K562 (cell line): ENCODE results near the gene NEDD9. TPM values are rescaled to one million over a fixed set of nuclear protein-coding genes. Genes with fewer than 3 reads are reported as not detected.
A peak's percentile ranks its signal among the peaks of the same experiment; 100 is the strongest.

Experiments
- CREM ChIP-seq: IDR thresholded peaks from 2 replicates; pipeline ENCODE4 v1.6.1; 2014; ENCODE audit warnings: antibody characterized with exemption, low read depth
- EP400 ChIP-seq: fragments of 450-650 bp; IDR thresholded peaks from 2 replicates; pipeline ENCODE4 v1.6.1; 2017; ENCODE audit warnings: antibody characterized with exemption, mild to moderate bottlenecking, moderate library complexity
- FUS ChIP-seq: fragments of 200-400 bp; formaldehyde crosslinking; optimal IDR thresholded peaks from 2 replicates; pipeline ENCODE3; 2017; ENCODE audit warnings: low read depth, low read length
- GTF2B ChIP-seq: IDR thresholded peaks from 2 replicates; pipeline ENCODE4 v1.6.1; 2011; ENCODE audit not compliant: insufficient read length; ENCODE audit errors: extremely low read depth
- HBP1 ChIP-seq: fragments of 450-650 bp; formaldehyde crosslinking; IDR thresholded peaks from 2 replicates; pipeline ENCODE4 v1.4.0; 2022; ENCODE audit warnings: missing genetic modification characterization
- IRF9 ChIP-seq: fragments of 450-650 bp; IDR thresholded peaks from 2 replicates; pipeline ENCODE4 v1.6.1; 2016; ENCODE audit warnings: missing biosample characterization, missing genetic modification characterization
- PHTF2 ChIP-seq: fragments of 250-450 bp; sonication (Bioruptor Pico); IDR thresholded peaks from 2 replicates; pipeline ENCODE4 v1.5.0; 2021; ENCODE audit warnings: mild to moderate bottlenecking
- RCOR1 ChIP-seq, 2 experiments: IDR thresholded peaks; 2 replicates each; pipeline ENCODE4 v1.6.1; 2012; ENCODE audit warnings: low read depth in 2 of 2, low read length in 2 of 2, borderline replicate concordance in 1 of 2, improper control_type of control experiment in 1 of 2
- polyA plus RNA-seq, 8 experiments: library from polyadenylated mRNA; depleted of rRNA in 4 of 8; stranded (reverse) in 5 of 8; unstranded in 3 of 8; fragments of >200 nt; fragmentation: Nextera tagmentation in 2 of 8; fragmentation: Illumina TruSeq in 1 of 8; extraction: Ambion mirVana in 2 of 8; extraction: Trizol in 1 of 8; gene quantifications; 2 replicates each; pipeline versions ENCODE4 v1.2.1 to v1.2.3, GENCODE V29; 2011 to 2014; ENCODE audit warnings: inconsistent platforms in 1 of 8, missing spikeins in 1 of 8
- total RNA-seq, 7 experiments: library from RNA; depleted of rRNA in 6 of 7; stranded (reverse); fragments of >200 nt in 6 of 7; fragmentation: Illumina TruSeq in 2 of 7; extraction: Trizol in 2 of 7; gene quantifications; 2 replicates each; pipeline versions ENCODE4 v1.2.1 to v1.2.3, GENCODE V29; 2011 to 2021; ENCODE audit warnings: low replicate concordance in 1 of 7
- TF ChIP-seq, protein P1 (sequence below), 2 experiments: fragments of 450-650 bp; IDR thresholded peaks; 2 replicates each; pipeline ENCODE4 v1.6.1; 2016
- TF ChIP-seq, protein P2 (sequence below): fragments of 450-650 bp; IDR thresholded peaks from 2 replicates; pipeline ENCODE4 v1.6.1; 2018; ENCODE audit not compliant: partially characterized antibody
- TF ChIP-seq, protein P3 (sequence below): sonication (generic); formaldehyde crosslinking; IDR thresholded peaks from 2 replicates; pipeline ENCODE4 v1.8.1; 2023; ENCODE audit warnings: mild to moderate bottlenecking, missing genetic modification reagents, moderate library complexity

NEDD9 gene
- total and polyA plus RNA-seq, 9 of the 15 experiments (the other 6 are each of a cell fraction or from before 2014, with no cell fraction given): 0.04 to 0.18 (median 0.15) TPM; not detected in 6

GRCh38 chr6:11144393-11144851 is 88.0 kb downstream of the NEDD9 start (continued):
- TF ChIP-seq GTF2B: no peak
- TF ChIP-seq EP400: no peak
- TF ChIP-seq CREM: 0 out of 2 replicates have a peak, but pooled peaks have one; percentile 32
- TF ChIP-seq, protein P1, sequence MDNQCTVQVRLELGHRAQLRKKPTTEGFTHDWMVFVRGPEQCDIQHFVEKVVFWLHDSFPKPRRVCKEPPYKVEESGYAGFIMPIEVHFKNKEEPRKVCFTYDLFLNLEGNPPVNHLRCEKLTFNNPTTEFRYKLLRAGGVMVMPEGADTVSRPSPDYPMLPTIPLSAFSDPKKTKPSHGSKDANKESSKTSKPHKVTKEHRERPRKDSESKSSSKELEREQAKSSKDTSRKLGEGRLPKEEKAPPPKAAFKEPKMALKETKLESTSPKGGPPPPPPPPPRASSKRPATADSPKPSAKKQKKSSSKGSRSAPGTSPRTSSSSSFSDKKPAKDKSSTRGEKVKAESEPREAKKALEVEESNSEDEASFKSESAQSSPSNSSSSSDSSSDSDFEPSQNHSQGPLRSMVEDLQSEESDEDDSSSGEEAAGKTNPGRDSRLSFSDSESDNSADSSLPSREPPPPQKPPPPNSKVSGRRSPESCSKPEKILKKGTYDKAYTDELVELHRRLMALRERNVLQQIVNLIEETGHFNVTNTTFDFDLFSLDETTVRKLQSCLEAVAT (IDR thresholded peaks at IDR 0.05): no peak
- no peak for TF ChIP-seq FUS
- TF ChIP-seq, protein P2, sequence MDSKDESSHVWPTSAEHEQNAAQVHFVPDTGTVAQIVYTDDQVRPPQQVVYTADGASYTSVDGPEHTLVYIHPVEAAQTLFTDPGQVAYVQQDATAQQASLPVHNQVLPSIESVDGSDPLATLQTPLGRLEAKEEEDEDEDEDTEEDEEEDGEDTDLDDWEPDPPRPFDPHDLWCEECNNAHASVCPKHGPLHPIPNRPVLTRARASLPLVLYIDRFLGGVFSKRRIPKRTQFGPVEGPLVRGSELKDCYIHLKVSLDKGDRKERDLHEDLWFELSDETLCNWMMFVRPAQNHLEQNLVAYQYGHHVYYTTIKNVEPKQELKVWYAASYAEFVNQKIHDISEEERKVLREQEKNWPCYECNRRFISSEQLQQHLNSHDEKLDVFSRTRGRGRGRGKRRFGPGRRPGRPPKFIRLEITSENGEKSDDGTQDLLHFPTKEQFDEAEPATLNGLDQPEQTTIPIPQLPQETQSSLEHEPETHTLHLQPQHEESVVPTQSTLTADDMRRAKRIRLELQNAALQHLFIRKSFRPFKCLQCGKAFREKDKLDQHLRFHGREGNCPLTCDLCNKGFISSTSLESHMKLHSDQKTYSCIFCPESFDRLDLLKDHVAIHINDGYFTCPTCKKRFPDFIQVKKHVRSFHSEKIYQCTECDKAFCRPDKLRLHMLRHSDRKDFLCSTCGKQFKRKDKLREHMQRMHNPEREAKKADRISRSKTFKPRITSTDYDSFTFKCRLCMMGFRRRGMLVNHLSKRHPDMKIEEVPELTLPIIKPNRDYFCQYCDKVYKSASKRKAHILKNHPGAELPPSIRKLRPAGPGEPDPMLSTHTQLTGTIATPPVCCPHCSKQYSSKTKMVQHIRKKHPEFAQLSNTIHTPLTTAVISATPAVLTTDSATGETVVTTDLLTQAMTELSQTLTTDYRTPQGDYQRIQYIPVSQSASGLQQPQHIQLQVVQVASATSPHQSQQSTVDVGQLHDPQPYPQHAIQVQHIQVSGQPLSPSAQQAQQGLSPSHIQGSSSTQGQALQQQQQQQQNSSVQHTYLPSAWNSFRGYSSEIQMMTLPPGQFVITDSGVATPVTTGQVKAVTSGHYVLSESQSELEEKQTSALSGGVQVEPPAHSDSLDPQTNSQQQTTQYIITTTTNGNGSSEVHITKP: peak; percentile 20
- TF ChIP-seq, protein P3, sequence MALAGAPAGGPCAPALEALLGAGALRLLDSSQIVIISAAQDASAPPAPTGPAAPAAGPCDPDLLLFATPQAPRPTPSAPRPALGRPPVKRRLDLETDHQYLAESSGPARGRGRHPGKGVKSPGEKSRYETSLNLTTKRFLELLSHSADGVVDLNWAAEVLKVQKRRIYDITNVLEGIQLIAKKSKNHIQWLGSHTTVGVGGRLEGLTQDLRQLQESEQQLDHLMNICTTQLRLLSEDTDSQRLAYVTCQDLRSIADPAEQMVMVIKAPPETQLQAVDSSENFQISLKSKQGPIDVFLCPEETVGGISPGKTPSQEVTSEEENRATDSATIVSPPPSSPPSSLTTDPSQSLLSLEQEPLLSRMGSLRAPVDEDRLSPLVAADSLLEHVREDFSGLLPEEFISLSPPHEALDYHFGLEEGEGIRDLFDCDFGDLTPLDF: no peak
- no peak for TF ChIP-seq PHTF2 (CRISPR knock-in tag)
- TF ChIP-seq IRF9 (tag): no peak
- TF ChIP-seq HBP1 (CRISPR knock-in tag): no peak
- TF ChIP-seq RCOR1 (IDR thresholded peaks at IDR 0.05; ENCODE audit: borderline replicate concordance in 1 of 2, low read depth in 2 of 2, low read length in 2 of 2): 0 out of 4 replicates have a peak, but pooled peaks of 1 of the 2 experiments have one; percentile 55
